CD8-positive, alpha-beta memory T cell (primary cell): ENCODE results near the gene NTM. TPM values are rescaled to one million over a fixed set of nuclear protein-coding genes. Genes with fewer than 3 reads are reported as not detected.

Source experiments
- CTCF ChIA-PET: fragments of 350-600 bp; sonication (Branson Sonifier 250); formaldehyde crosslinking; loops from one replicate; lab custom pipeline; 2021; ENCODE audit warnings: antibody characterized with exemption; lab: Charles Lee
- POLR2A ChIA-PET: fragments of 350-600 bp; sonication (Branson Sonifier 250); formaldehyde crosslinking; loops from one replicate; lab custom pipeline; 2021; ENCODE audit warnings: antibody characterized with exemption; lab: Charles Lee
- DNase-seq, 5 donors: peaks; one replicate each; pipeline versions ENCODE4 v3.0.0 to v3.0.0-alpha.2; 2020 to 2022; ENCODE audit warnings: mixed read lengths in 1 of 5
- H3K27ac ChIP-seq: one replicate; pipeline ENCODE4 v1.7.0; 2013; ENCODE audit warnings: low read depth, mild to moderate bottlenecking, low read length, moderate library complexity
- H3K27me3 ChIP-seq: 2 replicates; pipeline ENCODE4 v1.7.0; 2013; ENCODE audit warnings: low read length, mild to moderate bottlenecking; ENCODE audit not compliant: insufficient read depth, poor library complexity, severe bottlenecking
- H3K36me3 ChIP-seq: 2 replicates; pipeline ENCODE4 v1.7.0; 2013; ENCODE audit warnings: mild to moderate bottlenecking, low read length, moderate library complexity; ENCODE audit not compliant: insufficient read depth
- H3K4me1 ChIP-seq: 2 replicates; pipeline ENCODE4 v1.7.0; 2013; ENCODE audit warnings: mild to moderate bottlenecking, low read length, moderate library complexity; ENCODE audit not compliant: insufficient read depth
- H3K4me3 ChIP-seq: 2 replicates; pipeline ENCODE4 v1.7.0; 2013; ENCODE audit warnings: mild to moderate bottlenecking, low read length
- H3K9me3 ChIP-seq: 2 replicates; pipeline ENCODE4 v1.7.0; 2013; ENCODE audit warnings: mild to moderate bottlenecking, low read length
- H3K27ac Mint-ChIP-seq, 8 donors: one replicate each; pipeline ENCODE4 v1.8.0; 2020 to 2021; ENCODE audit warnings: mixed read lengths in 8 of 8, mild to moderate bottlenecking in 6 of 8, inconsistent platforms in 3 of 8, moderate library complexity in 3 of 8
- H3K27me3 Mint-ChIP-seq, 2 donors: one replicate each; pipeline ENCODE4 v1.8.0; 2020 to 2021; ENCODE audit warnings: mixed read lengths in 2 of 2, mild to moderate bottlenecking in 1 of 2, moderate library complexity in 1 of 2
- H3K36me3 Mint-ChIP-seq, 3 donors: one replicate each; pipeline ENCODE4 v1.8.0; 2020 to 2021; ENCODE audit warnings: mixed read lengths in 3 of 3, inconsistent platforms in 1 of 3, mild to moderate bottlenecking in 1 of 3
- H3K4me1 Mint-ChIP-seq, 3 donors: one replicate each; pipeline ENCODE4 v1.8.0; 2020 to 2021; ENCODE audit warnings: mixed read lengths in 3 of 3, inconsistent platforms in 1 of 3, mild to moderate bottlenecking in 1 of 3
- H3K4me3 Mint-ChIP-seq, 7 donors: one replicate each; pipeline ENCODE4 v1.8.0; 2020 to 2021; ENCODE audit warnings: mixed read lengths in 7 of 7, mild to moderate bottlenecking in 6 of 7, moderate library complexity in 4 of 7, inconsistent platforms in 2 of 7
- H3K9me3 Mint-ChIP-seq, 5 donors: one replicate each; pipeline ENCODE4 v1.8.0; 2020 to 2022; ENCODE audit warnings: mixed read lengths in 5 of 5, mild to moderate bottlenecking in 3 of 5, moderate library complexity in 2 of 5, inconsistent platforms in 1 of 5
- polyA plus RNA-seq: library from polyadenylated mRNA; unstranded; fragments of 300-500 nt; fragmentation: Illumina TruSeq; gene quantifications from one replicate; pipeline ENCODE4 v1.2.3, GENCODE V29; 2021
- total RNA-seq, 2 experiments: library from RNA; stranded (reverse); gene quantifications; one replicate each; pipeline ENCODE4 v1.2.3, GENCODE V29; 2021

Gene NTM
- total and polyA plus RNA-seq, 3 experiments from 2014 or later: not detected

DNA sequence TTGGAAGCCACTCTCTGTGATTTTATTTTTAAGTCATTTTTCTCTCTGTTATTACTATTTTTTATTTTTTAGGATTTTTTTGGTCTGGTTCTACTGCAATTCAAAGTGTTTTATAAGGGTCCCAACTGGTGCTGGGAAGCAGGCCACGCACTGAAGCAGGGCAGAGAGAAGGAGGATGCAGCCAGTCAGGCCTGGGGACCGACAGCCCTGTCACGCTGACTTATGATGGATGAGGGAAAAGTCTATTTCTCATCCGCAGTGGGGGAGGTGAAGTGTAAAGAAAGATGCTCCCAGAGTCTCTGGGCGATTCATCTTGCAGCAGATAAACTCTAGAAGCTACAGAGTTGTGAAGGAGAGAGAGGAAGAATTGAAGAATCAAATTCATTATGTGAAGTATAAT lies 191.6 kb downstream of the NTM start:
- no peaks in the 10 kb centered on the region for H3K9me3 ChIP-seq
- Mint-ChIP-seq H3K36me3 (no peaks in the 10 kb centered on the region), H3K4me3 (no peak overlapping the region), H3K4me1 (no peaks in the 10 kb centered on the region), H3K9me3 (peaks cover 0 to 7% (median 4%) of the 10 kb centered on the region in 5 donors), H3K27ac (no peak overlapping the region), H3K27me3 (no peaks in the 10 kb centered on the region)
- ChIA-PET POLR2A (no interaction called here), CTCF (no interaction called here)
- H3K36me3 ChIP-seq: no peaks in the 10 kb centered on the region
- no peak overlapping the region for H3K4me3 ChIP-seq
- H3K4me1 ChIP-seq: no peaks in the 10 kb centered on the region
- no peak overlapping the region for H3K27ac ChIP-seq
- H3K27me3 ChIP-seq: no peaks in the 10 kb centered on the region
- DNase-seq: no peak

DNA sequence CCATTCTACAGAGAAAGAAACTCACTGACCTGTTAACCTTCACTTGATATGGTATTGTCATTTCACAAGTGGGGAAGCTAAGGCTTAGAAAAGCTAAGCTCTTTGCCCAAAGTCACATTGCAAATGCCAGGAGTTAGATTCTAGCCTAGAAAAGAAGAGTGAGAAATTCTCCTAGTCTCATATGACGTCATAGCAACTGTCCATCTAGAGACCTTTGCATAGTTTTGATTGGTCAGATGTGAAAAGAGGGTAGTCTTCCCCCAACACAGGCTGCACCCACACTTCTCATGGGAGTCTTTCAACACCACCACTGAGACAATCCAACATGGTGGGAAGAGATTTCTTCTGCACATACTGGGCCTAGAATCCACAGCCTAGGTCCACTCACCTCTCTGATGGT lies 197.9 kb downstream of the NTM start:
- H3K4me1 ChIP-seq: no peaks in the 10 kb centered on the region
- no peak overlapping the region for H3K27ac Mint-ChIP-seq
- no peaks in the 10 kb centered on the region for H3K36me3 Mint-ChIP-seq
- H3K27me3 Mint-ChIP-seq: no peaks in the 10 kb centered on the region
- no peak for DNase-seq
- H3K4me3 ChIP-seq: no peak overlapping the region
- POLR2A ChIA-PET: no interaction called here
- CTCF ChIA-PET: no interaction called here
- no peaks in the 10 kb centered on the region for H3K27me3 ChIP-seq
- no peaks in the 10 kb centered on the region for H3K4me1 Mint-ChIP-seq
- no peaks in the 10 kb centered on the region for H3K9me3 ChIP-seq
- no peak overlapping the region for H3K4me3 Mint-ChIP-seq
- no peak overlapping the region for H3K27ac ChIP-seq
- no peaks in the 10 kb centered on the region for H3K36me3 ChIP-seq
- peaks cover 0 to 4% (median 0%) of the 10 kb centered on the region in 5 donors for H3K9me3 Mint-ChIP-seq

DNA sequence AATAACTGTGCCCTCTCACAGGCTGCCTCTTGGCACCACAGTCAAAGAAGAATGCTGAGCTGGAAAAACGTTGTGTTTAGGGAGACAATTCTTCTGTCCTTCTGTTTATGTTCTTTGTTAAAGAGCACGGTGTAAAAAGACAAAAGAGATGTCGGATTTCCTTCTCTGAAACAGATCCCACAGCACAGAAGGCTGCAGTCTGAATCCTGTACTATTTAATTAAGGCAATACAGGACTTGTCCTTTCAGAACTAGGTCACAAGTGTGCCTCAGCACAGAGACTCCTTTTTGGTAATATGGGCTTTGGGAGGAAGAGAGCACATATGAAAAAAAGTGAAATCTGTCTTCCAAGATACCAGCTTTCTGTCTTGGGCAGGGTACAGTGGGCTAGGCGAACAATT lies 201.2 kb downstream of the NTM start:
- H3K9me3 ChIP-seq: no peaks in the 10 kb centered on the region
- Mint-ChIP-seq H3K36me3 (no peaks in the 10 kb centered on the region), H3K9me3 (peaks cover 0 to 3% (median 2%) of the 10 kb centered on the region in 5 donors), H3K4me1 (no peaks in the 10 kb centered on the region), H3K4me3 (no peak overlapping the region), H3K27ac (no peak overlapping the region), H3K27me3 (peaks cover 0 to 2% of the 10 kb centered on the region in 2 donors)
- no peak overlapping the region for H3K4me3 ChIP-seq
- DNase-seq: no peak
- CTCF ChIA-PET: no interaction called here
- no peaks in the 10 kb centered on the region for H3K36me3 ChIP-seq
- no peaks in the 10 kb centered on the region for H3K4me1 ChIP-seq
- H3K27ac ChIP-seq: no peak overlapping the region
- no peaks in the 10 kb centered on the region for H3K27me3 ChIP-seq
- POLR2A ChIA-PET: no interaction called here

DNA sequence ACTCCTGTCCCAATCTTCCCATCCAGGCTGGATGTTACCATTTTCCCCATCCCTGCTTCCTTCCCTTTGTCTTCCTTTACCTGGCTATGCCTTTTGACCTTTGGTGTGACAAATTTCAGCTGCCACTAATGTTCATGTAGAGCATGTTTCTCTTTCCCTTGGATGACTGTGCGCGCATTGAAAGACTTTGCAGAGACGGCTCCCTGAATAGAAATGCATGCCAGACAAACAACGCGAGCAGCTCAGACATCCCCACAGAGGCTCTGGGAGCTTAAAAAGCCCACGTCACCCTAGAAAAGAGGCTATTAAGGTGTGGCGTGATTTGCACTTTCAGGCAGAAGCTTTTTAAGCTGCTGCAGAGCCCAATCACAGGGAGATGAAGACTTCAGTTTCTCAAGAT lies 202.0 kb downstream of the NTM start:
- H3K4me3 Mint-ChIP-seq: no peak overlapping the region
- Histone ChIP-seq H3K27me3 (no peaks in the 10 kb centered on the region), H3K36me3 (no peaks in the 10 kb centered on the region), H3K4me1 (no peaks in the 10 kb centered on the region), H3K27ac (no peak overlapping the region), H3K4me3 (no peak overlapping the region), H3K9me3 (no peaks in the 10 kb centered on the region)
- no peaks in the 10 kb centered on the region for H3K36me3 Mint-ChIP-seq
- no peak overlapping the region for H3K27ac Mint-ChIP-seq
- peaks cover 0 to 2% of the 10 kb centered on the region in 2 donors for H3K27me3 Mint-ChIP-seq
- no peaks in the 10 kb centered on the region for H3K4me1 Mint-ChIP-seq
- peaks cover 0 to 3% (median 0%) of the 10 kb centered on the region in 5 donors for H3K9me3 Mint-ChIP-seq
- POLR2A ChIA-PET: no interaction called here
- CTCF ChIA-PET: no interaction called here
- DNase-seq: no peak

DNA sequence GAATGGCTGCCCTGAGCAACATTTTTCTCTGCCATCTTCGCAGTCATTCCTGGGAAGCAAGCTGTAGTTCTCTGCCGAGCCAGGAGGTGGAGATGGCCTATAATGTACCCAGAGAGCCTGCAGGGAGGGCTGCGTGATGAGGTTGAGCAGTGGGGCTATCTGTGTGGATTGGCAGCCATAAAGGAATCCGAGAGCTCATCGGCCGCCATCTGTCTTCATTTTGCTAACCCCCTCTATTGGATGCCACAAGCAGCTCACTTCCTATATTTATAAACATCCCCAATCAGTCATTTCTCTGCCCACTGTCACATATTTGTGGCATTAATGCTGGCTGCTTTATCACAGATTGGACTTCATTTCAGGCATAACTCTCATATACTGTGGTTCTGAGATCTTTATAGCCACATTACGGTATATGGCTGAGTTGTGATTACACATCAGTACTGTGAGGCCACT lies 209.5 kb downstream of the NTM start:
- no peak for DNase-seq
- Mint-ChIP-seq H3K36me3 (no peaks in the 10 kb centered on the region), H3K4me1 (no peaks in the 10 kb centered on the region), H3K27me3 (no peaks in the 10 kb centered on the region), H3K4me3 (no peak overlapping the region), H3K27ac (no peak overlapping the region), H3K9me3 (peaks cover 0 to 15% (median 0%) of the 10 kb centered on the region in 5 donors)
- POLR2A ChIA-PET: no interaction called here
- no peak overlapping the region for H3K27ac ChIP-seq
- H3K9me3 ChIP-seq: no peaks in the 10 kb centered on the region
- CTCF ChIA-PET: no interaction called here
- no peaks in the 10 kb centered on the region for H3K36me3 ChIP-seq
- no peak overlapping the region for H3K4me3 ChIP-seq
- H3K27me3 ChIP-seq: no peaks in the 10 kb centered on the region
- no peaks in the 10 kb centered on the region for H3K4me1 ChIP-seq

DNA sequence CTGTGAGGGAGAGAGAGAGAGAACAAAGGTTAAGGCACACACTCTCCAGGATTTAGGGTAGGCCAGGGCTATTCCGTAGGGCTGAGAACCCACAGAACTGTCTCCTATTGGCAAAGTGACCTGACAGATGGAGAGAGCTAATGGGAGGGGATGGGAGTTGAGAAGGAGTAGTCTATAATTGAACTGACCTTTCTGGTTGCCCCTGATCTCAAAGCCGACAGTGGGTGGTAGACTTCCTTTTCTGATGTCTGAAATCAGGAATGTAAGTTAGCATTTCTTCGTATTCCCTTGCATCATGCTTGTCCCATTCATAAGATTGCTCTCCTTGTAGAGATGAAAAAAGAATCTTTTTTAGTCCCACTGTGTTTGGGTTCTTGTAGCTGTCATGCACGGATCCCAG lies 210.1 kb downstream of the NTM start:
- Histone ChIP-seq H3K4me1 (no peaks in the 10 kb centered on the region), H3K27ac (no peak overlapping the region), H3K4me3 (no peak overlapping the region), H3K36me3 (no peaks in the 10 kb centered on the region), H3K9me3 (no peaks in the 10 kb centered on the region), H3K27me3 (no peaks in the 10 kb centered on the region)
- H3K27me3 Mint-ChIP-seq: no peaks in the 10 kb centered on the region
- H3K4me1 Mint-ChIP-seq: no peaks in the 10 kb centered on the region
- H3K27ac Mint-ChIP-seq: no peak overlapping the region
- H3K36me3 Mint-ChIP-seq: no peaks in the 10 kb centered on the region
- no peak for DNase-seq
- ChIA-PET POLR2A (no interaction called here), CTCF (no interaction called here)
- no peak overlapping the region for H3K4me3 Mint-ChIP-seq
- peaks cover 0 to 15% (median 0%) of the 10 kb centered on the region in 5 donors for H3K9me3 Mint-ChIP-seq

DNA sequence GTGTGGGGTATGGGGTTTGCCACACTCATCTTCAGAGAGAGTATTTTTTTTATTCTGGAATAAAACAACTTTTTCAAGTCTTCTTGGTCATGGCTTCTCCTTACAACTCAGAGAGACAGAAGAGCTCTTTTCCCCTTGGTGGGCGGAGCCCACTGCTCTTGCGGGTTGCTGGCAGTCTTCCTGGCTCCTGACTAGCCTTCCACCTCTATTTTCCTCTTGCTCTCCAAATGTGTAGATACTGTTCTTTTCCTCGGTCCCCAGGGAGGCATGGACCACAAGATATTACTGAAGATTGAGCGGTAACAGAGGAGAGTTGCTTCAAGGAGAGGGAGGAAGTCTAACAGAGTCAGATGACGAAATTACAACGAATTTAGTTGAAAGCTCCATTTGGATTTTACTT lies 210.6 kb downstream of the NTM start:
- no peak overlapping the region for H3K27ac Mint-ChIP-seq
- no peaks in the 10 kb centered on the region for H3K27me3 ChIP-seq
- no peaks in the 10 kb centered on the region for H3K4me1 Mint-ChIP-seq
- H3K4me3 Mint-ChIP-seq: no peak overlapping the region
- no peaks in the 10 kb centered on the region for H3K27me3 Mint-ChIP-seq
- ChIA-PET CTCF (no interaction called here), POLR2A (no interaction called here)
- H3K9me3 ChIP-seq: no peaks in the 10 kb centered on the region
- peaks cover 0 to 15% (median 0%) of the 10 kb centered on the region in 5 donors for H3K9me3 Mint-ChIP-seq
- H3K4me3 ChIP-seq: no peak overlapping the region
- H3K4me1 ChIP-seq: no peaks in the 10 kb centered on the region
- H3K27ac ChIP-seq: no peak overlapping the region
- DNase-seq: no peak
- no peaks in the 10 kb centered on the region for H3K36me3 Mint-ChIP-seq
- H3K36me3 ChIP-seq: no peaks in the 10 kb centered on the region

DNA sequence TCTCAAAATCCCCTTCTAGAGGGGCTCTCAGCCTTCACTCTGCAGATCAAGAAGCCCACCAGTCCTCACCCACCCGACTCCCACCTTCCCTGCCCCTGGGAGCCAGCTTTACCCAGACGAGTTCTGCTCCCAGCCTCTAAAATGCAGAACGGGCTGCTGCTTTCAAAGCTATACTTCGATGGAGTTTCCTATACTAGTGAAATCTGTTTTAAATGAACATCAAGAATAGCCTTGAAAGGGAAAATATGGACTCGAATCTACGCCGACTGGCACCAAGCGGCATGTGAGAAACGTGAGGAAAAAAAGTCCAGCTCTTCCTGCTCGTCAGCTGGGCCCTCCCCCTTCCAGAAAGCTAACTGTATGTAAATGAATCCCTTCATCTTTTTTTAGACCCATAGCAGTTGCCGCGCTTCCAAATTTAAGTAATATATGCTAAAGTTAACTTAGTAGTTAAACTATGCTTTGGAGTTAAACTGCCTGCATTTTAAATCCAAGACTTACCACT lies 211.7 kb downstream of the NTM start:
- CTCF ChIA-PET: no interaction called here
- Mint-ChIP-seq H3K4me3 (no peak overlapping the region), H3K27ac (no peak overlapping the region), H3K4me1 (no peaks in the 10 kb centered on the region), H3K9me3 (peaks cover 0 to 13% (median 0%) of the 10 kb centered on the region in 5 donors), H3K36me3 (no peaks in the 10 kb centered on the region), H3K27me3 (no peaks in the 10 kb centered on the region)
- Histone ChIP-seq H3K4me3 (no peak overlapping the region), H3K27ac (no peak overlapping the region), H3K9me3 (no peaks in the 10 kb centered on the region), H3K27me3 (no peaks in the 10 kb centered on the region), H3K4me1 (no peaks in the 10 kb centered on the region), H3K36me3 (no peaks in the 10 kb centered on the region)
- POLR2A ChIA-PET: no interaction called here
- no peak for DNase-seq

DNA sequence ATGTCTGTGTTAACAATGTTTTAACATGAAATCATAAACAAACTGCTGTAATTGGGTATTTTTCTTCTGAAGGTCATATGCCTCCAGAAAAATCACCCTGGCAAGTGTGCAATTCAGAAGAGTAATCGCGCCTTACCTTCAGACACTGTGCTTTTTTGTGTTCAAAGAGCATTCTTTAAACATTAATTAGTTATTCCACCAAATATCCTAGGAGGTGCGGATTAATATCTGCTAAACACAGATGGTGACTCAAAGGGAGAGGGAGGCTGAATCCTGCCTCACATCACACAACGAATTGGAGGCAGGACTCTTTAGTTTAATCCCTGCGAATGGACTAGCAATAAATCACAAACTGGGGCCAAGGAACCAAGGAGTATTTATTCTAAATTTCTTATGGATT lies 213.0 kb downstream of the NTM start:
- H3K27me3 ChIP-seq: no peaks in the 10 kb centered on the region
- ChIA-PET CTCF (no interaction called here), POLR2A (no interaction called here)
- H3K9me3 Mint-ChIP-seq: peaks cover 0 to 13% (median 2%) of the 10 kb centered on the region in 5 donors
- H3K4me1 Mint-ChIP-seq: no peaks in the 10 kb centered on the region
- no peaks in the 10 kb centered on the region for H3K27me3 Mint-ChIP-seq
- no peak for DNase-seq
- H3K27ac Mint-ChIP-seq: no peak overlapping the region
- H3K4me1 ChIP-seq: no peaks in the 10 kb centered on the region
- H3K4me3 ChIP-seq: no peak overlapping the region
- H3K9me3 ChIP-seq: no peaks in the 10 kb centered on the region
- no peak overlapping the region for H3K27ac ChIP-seq
- no peak overlapping the region for H3K4me3 Mint-ChIP-seq
- H3K36me3 Mint-ChIP-seq: no peaks in the 10 kb centered on the region
- no peaks in the 10 kb centered on the region for H3K36me3 ChIP-seq
